K562 (cell line): Measurements from ENCODE around the gene TTLL3. TPM values are rescaled to one million over a fixed set of nuclear protein-coding genes. Genes with fewer than 3 reads are reported as not detected.

ENCODE experiments used
- CSDE1 ChIP-seq, 2 experiments: fragments of 450-650 bp; IDR thresholded peaks; 2 replicates each; pipeline ENCODE4 v1.6.1; 2016; ENCODE audit warnings: mild to moderate bottlenecking in 1 of 2
- PURB ChIP-seq: sonication (generic); formaldehyde crosslinking; IDR thresholded peaks from 2 replicates; pipeline ENCODE4 v1.9.0; 2021; ENCODE audit warnings: low read depth, mild to moderate bottlenecking, missing genetic modification reagents
- SNRNP70 ChIP-seq: fragments of 200-400 bp; formaldehyde crosslinking; optimal IDR thresholded peaks from 2 replicates; pipeline ENCODE3; 2017; ENCODE audit warnings: low read depth, low read length
- ZNF174 ChIP-seq: fragments of 250-450 bp; sonication (Bioruptor Pico); IDR thresholded peaks from 2 replicates; pipeline ENCODE4 v1.4.0; 2020; ENCODE audit warnings: mild to moderate bottlenecking
- ZNF707 ChIP-seq: fragments of 250-450 bp; sonication (Bioruptor Pico); conservative IDR thresholded peaks from 2 replicates; pipeline ENCODE4 v1.8.0; 2022; ENCODE audit warnings: inconsistent platforms, mild to moderate bottlenecking, moderate library complexity
- ZSCAN29 ChIP-seq: fragments of 450-650 bp; IDR thresholded peaks from 2 replicates; pipeline ENCODE4 v1.6.1; 2017
- polyA plus RNA-seq, 8 experiments: library from polyadenylated mRNA; depleted of rRNA in 4 of 8; stranded (reverse) in 5 of 8; unstranded in 3 of 8; fragments of >200 nt; fragmentation: Nextera tagmentation in 2 of 8; fragmentation: Illumina TruSeq in 1 of 8; extraction: Ambion mirVana in 2 of 8; extraction: Trizol in 1 of 8; gene quantifications; 2 replicates each; pipeline versions ENCODE4 v1.2.1 to v1.2.3, GENCODE V29; 2011 to 2014; ENCODE audit warnings: inconsistent platforms in 1 of 8, missing spikeins in 1 of 8
- total RNA-seq, 7 experiments: library from RNA; depleted of rRNA in 6 of 7; stranded (reverse); fragments of >200 nt in 6 of 7; fragmentation: Illumina TruSeq in 2 of 7; extraction: Trizol in 2 of 7; gene quantifications; 2 replicates each; pipeline versions ENCODE4 v1.2.1 to v1.2.3, GENCODE V29; 2011 to 2021; ENCODE audit warnings: low replicate concordance in 1 of 7
- TF ChIP-seq, protein P1 (sequence below): fragments of 250-450 bp; sonication (Bioruptor Pico); IDR thresholded peaks from 2 replicates; pipeline ENCODE4 v1.4.0; 2020
- TF ChIP-seq, protein P2 (sequence below): fragments of 200-600 bp; sonication (generic); IDR thresholded peaks from one replicate; pipeline ENCODE4 v1.6.1; 2012; ENCODE audit warnings: mild to moderate bottlenecking, low read depth, low read length, inconsistent platforms
- TF ChIP-seq, protein P3 (sequence below): fragments of 250-450 bp; sonication (Bioruptor Pico); IDR thresholded peaks from 2 replicates; pipeline ENCODE4 v1.4.0; 2020; ENCODE audit warnings: mild to moderate bottlenecking, moderate library complexity
- TF ChIP-seq, protein P4 (sequence below): IDR thresholded peaks from 2 replicates; pipeline ENCODE4 v1.6.1; 2016; ENCODE audit warnings: missing genetic modification characterization, missing compliant biosample characterization

The TTLL3 gene
- total and polyA plus RNA-seq, 9 of the 15 experiments (the other 6 are each of a cell fraction or from before 2014, with no cell fraction given) = 8.9 to 106 (median 33.2) TPM

DNA sequence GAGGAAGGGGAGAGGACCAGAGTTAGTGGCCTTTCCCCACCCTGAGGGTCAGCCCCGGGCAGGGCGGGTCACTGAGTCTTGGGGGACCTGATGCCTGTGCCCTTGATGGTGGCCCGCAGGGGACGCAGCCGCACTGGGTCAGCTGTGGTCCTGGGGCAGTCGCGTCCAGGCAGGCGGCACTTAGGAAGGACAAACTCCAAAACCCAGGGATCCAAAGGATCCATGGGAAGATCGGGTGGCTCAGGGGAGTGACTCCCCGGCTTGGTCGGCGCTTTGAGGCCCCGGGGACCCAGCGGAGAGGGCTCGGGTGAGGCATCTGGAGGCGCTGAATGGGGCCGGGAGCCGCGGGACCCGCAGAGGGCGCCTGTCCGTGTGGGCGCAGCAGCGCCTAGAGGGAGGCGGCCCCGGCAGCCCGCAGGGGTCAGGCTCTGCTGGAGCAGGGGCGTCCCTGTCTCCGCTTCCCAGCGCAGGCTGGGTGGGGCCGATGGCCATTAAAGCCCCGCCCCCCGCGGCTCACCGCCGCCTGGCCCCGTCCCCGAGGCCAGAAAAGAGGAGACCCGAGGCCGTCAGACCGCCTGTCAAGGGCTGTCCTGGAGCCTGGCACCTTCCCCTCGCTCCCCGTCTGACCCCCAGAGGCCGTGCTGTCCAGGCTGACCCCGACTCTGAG lies 52.5 kb downstream of the TTLL3 start (continued):
- TF ChIP-seq ZNF174 (CRISPR knock-in tag) (no peak), SNRNP70 (no peak), ZSCAN29 (peak; percentile 41; the same call in 1 of the 2 replicates), ZNF707 (CRISPR knock-in tag) (no peak), CSDE1 (IDR thresholded peaks at IDR 0.05) (no peak), PURB (CRISPR knock-in tag) (no peak)
- TF ChIP-seq, protein P1, sequence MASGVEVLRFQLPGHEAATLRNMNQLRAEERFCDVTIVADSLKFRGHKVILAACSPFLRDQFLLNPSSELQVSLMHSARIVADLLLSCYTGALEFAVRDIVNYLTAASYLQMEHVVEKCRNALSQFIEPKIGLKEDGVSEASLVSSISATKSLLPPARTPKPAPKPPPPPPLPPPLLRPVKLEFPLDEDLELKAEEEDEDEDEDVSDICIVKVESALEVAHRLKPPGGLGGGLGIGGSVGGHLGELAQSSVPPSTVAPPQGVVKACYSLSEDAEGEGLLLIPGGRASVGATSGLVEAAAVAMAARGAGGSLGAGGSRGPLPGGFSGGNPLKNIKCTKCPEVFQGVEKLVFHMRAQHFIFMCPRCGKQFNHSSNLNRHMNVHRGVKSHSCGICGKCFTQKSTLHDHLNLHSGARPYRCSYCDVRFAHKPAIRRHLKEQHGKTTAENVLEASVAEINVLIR (CRISPR knock-in tag) = no peak
- TF ChIP-seq, protein P2, sequence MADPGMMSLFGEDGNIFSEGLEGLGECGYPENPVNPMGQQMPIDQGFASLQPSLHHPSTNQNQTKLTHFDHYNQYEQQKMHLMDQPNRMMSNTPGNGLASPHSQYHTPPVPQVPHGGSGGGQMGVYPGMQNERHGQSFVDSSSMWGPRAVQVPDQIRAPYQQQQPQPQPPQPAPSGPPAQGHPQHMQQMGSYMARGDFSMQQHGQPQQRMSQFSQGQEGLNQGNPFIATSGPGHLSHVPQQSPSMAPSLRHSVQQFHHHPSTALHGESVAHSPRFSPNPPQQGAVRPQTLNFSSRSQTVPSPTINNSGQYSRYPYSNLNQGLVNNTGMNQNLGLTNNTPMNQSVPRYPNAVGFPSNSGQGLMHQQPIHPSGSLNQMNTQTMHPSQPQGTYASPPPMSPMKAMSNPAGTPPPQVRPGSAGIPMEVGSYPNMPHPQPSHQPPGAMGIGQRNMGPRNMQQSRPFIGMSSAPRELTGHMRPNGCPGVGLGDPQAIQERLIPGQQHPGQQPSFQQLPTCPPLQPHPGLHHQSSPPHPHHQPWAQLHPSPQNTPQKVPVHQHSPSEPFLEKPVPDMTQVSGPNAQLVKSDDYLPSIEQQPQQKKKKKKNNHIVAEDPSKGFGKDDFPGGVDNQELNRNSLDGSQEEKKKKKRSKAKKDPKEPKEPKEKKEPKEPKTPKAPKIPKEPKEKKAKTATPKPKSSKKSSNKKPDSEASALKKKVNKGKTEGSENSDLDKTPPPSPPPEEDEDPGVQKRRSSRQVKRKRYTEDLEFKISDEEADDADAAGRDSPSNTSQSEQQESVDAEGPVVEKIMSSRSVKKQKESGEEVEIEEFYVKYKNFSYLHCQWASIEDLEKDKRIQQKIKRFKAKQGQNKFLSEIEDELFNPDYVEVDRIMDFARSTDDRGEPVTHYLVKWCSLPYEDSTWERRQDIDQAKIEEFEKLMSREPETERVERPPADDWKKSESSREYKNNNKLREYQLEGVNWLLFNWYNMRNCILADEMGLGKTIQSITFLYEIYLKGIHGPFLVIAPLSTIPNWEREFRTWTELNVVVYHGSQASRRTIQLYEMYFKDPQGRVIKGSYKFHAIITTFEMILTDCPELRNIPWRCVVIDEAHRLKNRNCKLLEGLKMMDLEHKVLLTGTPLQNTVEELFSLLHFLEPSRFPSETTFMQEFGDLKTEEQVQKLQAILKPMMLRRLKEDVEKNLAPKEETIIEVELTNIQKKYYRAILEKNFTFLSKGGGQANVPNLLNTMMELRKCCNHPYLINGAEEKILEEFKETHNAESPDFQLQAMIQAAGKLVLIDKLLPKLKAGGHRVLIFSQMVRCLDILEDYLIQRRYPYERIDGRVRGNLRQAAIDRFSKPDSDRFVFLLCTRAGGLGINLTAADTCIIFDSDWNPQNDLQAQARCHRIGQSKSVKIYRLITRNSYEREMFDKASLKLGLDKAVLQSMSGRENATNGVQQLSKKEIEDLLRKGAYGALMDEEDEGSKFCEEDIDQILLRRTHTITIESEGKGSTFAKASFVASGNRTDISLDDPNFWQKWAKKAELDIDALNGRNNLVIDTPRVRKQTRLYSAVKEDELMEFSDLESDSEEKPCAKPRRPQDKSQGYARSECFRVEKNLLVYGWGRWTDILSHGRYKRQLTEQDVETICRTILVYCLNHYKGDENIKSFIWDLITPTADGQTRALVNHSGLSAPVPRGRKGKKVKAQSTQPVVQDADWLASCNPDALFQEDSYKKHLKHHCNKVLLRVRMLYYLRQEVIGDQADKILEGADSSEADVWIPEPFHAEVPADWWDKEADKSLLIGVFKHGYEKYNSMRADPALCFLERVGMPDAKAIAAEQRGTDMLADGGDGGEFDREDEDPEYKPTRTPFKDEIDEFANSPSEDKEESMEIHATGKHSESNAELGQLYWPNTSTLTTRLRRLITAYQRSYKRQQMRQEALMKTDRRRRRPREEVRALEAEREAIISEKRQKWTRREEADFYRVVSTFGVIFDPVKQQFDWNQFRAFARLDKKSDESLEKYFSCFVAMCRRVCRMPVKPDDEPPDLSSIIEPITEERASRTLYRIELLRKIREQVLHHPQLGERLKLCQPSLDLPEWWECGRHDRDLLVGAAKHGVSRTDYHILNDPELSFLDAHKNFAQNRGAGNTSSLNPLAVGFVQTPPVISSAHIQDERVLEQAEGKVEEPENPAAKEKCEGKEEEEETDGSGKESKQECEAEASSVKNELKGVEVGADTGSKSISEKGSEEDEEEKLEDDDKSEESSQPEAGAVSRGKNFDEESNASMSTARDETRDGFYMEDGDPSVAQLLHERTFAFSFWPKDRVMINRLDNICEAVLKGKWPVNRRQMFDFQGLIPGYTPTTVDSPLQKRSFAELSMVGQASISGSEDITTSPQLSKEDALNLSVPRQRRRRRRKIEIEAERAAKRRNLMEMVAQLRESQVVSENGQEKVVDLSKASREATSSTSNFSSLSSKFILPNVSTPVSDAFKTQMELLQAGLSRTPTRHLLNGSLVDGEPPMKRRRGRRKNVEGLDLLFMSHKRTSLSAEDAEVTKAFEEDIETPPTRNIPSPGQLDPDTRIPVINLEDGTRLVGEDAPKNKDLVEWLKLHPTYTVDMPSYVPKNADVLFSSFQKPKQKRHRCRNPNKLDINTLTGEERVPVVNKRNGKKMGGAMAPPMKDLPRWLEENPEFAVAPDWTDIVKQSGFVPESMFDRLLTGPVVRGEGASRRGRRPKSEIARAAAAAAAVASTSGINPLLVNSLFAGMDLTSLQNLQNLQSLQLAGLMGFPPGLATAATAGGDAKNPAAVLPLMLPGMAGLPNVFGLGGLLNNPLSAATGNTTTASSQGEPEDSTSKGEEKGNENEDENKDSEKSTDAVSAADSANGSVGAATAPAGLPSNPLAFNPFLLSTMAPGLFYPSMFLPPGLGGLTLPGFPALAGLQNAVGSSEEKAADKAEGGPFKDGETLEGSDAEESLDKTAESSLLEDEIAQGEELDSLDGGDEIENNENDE = no peak
- TF ChIP-seq, protein P3, sequence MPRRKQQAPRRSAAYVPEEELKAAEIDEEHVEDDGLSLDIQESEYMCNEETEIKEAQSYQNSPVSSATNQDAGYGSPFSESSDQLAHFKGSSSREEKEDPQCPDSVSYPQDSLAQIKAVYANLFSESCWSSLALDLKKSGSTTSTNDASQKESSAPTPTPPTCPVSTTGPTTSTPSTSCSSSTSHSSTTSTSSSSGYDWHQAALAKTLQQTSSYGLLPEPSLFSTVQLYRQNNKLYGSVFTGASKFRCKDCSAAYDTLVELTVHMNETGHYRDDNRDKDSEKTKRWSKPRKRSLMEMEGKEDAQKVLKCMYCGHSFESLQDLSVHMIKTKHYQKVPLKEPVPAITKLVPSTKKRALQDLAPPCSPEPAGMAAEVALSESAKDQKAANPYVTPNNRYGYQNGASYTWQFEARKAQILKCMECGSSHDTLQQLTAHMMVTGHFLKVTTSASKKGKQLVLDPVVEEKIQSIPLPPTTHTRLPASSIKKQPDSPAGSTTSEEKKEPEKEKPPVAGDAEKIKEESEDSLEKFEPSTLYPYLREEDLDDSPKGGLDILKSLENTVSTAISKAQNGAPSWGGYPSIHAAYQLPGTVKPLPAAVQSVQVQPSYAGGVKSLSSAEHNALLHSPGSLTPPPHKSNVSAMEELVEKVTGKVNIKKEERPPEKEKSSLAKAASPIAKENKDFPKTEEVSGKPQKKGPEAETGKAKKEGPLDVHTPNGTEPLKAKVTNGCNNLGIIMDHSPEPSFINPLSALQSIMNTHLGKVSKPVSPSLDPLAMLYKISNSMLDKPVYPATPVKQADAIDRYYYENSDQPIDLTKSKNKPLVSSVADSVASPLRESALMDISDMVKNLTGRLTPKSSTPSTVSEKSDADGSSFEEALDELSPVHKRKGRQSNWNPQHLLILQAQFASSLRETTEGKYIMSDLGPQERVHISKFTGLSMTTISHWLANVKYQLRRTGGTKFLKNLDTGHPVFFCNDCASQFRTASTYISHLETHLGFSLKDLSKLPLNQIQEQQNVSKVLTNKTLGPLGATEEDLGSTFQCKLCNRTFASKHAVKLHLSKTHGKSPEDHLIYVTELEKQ (CRISPR knock-in tag) = 0 out of 2 replicates have a peak, but pooled peaks have one; percentile 47
- TF ChIP-seq, protein P4, sequence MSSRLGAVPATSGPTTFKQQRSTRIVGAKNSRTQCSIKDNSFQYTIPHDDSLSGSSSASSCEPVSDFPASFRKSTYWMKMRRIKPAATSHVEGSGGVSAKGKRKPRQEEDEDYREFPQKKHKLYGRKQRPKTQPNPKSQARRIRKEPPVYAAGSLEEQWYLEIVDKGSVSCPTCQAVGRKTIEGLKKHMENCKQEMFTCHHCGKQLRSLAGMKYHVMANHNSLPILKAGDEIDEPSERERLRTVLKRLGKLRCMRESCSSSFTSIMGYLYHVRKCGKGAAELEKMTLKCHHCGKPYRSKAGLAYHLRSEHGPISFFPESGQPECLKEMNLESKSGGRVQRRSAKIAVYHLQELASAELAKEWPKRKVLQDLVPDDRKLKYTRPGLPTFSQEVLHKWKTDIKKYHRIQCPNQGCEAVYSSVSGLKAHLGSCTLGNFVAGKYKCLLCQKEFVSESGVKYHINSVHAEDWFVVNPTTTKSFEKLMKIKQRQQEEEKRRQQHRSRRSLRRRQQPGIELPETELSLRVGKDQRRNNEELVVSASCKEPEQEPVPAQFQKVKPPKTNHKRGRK = no peak
